ENCODE results near the gene WNT9A. TPM values are rescaled to one million over a fixed set of nuclear protein-coding genes. Genes with fewer than 3 reads are reported as not detected.
A peak's percentile ranks its signal among the peaks of the same experiment; 100 is the strongest.

The WNT9A gene
- polyA plus RNA-seq, 1 experiment: 0.91 TPM

DNA sequence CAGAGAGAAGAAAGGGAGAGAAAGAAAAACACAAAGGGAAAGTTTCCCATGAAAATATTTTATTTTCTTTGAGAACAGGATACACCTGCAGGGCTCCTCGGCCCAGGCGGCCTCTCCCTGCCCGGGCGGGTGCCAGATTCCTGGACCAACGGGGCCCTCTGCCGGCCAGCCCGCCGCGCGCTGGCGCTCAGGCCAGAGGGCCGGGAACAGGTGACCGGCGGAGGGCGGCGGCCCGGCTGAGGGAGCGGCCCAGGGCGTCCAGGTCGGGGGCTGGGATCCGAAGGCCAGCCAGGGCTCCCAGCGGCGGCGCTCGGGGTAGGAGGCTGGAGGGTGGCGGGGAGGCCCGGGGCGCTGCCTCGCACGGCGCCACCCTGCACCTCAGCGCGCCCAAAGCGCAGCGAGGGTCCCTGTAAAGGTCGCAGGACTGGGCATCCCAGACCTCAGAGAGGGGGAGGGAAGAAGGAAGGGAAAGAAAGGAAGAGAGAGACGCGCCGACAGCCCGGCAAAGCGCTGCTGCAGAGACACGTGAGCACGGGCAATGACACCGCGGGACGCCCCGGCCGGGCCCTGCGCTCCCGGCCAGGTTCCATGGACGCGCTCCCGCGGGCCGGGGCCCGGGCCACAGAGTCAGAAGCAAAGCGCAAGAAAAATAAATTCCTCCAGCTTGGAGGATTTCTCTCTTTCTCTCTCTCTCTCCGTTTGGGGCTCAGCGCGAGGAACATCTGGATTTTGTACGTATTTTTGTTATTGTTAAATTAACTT lies 927 bp downstream of the WNT9A start:
- no peak for DNase-seq (ENCODE audit: low read depth, low spot score)
- Histone ChIP-seq H3K4me3 (ENCODE audit: low read depth, low read length) (peak overlapping the region; percentile 60), H3K9me3 (ENCODE audit: control insufficient read depth, insufficient read depth, low read length) (no peaks in the 10 kb centered on the region; the same call in 1 of the 2 replicates), H3K27me3 (ENCODE audit: control insufficient read depth, insufficient read depth, low read length) (peaks cover 7% of the 10 kb centered on the region), H3K27ac (ENCODE audit: low read depth, low read length) (no peak overlapping the region)
- ChIA-PET CTCF (interaction anchor here (0.7 to 2.0 kb wide), 4 partner anchors 12 to 404 kb away, joined by 3 to 9 read pairs (median 3); no protein-coding TSS in a partner anchor), POLR2A (interaction anchor here (0.7 kb wide), 1 partner anchor 60 kb away, joined by 3 read pairs; no protein-coding TSS in a partner anchor)
- TF ChIP-seq CTCF (IDR thresholded peaks at IDR 0.05; ENCODE audit: low read depth, low read length): peak; percentile 64

DNA sequence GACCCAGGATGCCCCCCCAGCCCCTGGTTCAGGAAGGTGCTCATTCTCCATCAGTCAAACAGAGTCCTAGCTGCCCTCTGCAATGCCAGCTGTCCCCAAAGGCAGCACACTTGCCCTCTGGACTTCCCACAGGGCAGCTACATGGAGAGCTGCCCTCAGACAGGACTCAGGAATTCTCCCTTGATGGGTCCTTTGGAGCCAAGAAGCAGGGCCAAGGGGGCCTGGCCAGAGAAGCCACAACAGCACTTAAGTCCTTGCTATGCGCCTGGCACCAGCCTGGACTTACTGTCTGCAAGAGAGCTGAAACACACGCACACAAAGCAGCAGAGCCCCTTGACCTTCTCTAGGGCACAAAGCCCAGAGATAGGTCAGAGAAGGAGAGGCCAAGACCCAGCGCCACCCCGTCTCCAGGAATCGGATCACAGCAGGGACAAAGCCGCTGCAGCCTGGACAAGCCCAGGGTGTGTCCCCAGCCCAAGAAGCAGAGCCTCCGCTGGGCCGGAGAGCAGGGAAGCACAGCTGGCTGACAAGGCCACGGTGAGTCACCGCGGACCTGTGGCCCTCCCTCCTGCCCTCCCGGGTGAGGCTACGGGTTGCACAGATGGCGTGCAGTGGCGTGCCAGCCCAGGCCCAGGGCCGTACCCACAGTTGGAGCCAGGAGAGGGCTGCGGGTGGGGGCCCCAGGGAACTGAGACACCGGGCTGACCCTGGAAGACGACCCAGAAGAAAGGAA lies 1.7 kb downstream of the WNT9A start:
- Histone ChIP-seq H3K4me3 (ENCODE audit: low read depth, low read length) (peak overlapping the region; percentile 17; the same call in 1 of the 2 replicates), H3K27ac (ENCODE audit: low read depth, low read length) (no peak overlapping the region), H3K27me3 (ENCODE audit: control insufficient read depth, insufficient read depth, low read length) (peaks cover 5% of the 10 kb centered on the region), H3K9me3 (ENCODE audit: control insufficient read depth, insufficient read depth, low read length) (no peaks in the 10 kb centered on the region; the same call in 1 of the 2 replicates)
- no peak for DNase-seq (ENCODE audit: low read depth, low spot score)
- CTCF ChIA-PET: interaction anchor here (0.7 to 1.5 kb wide), 3 partner anchors 182 to 257 kb away, joined by 3 to 7 read pairs (median 3); no protein-coding TSS in a partner anchor
- POLR2A ChIA-PET: interaction anchor here (0.6 kb wide), 1 partner anchor 1321 kb away, joined by 3 read pairs; no protein-coding TSS in a partner anchor
- no peak for TF ChIP-seq CTCF (IDR thresholded peaks at IDR 0.05; ENCODE audit: low read depth, low read length)

DNA sequence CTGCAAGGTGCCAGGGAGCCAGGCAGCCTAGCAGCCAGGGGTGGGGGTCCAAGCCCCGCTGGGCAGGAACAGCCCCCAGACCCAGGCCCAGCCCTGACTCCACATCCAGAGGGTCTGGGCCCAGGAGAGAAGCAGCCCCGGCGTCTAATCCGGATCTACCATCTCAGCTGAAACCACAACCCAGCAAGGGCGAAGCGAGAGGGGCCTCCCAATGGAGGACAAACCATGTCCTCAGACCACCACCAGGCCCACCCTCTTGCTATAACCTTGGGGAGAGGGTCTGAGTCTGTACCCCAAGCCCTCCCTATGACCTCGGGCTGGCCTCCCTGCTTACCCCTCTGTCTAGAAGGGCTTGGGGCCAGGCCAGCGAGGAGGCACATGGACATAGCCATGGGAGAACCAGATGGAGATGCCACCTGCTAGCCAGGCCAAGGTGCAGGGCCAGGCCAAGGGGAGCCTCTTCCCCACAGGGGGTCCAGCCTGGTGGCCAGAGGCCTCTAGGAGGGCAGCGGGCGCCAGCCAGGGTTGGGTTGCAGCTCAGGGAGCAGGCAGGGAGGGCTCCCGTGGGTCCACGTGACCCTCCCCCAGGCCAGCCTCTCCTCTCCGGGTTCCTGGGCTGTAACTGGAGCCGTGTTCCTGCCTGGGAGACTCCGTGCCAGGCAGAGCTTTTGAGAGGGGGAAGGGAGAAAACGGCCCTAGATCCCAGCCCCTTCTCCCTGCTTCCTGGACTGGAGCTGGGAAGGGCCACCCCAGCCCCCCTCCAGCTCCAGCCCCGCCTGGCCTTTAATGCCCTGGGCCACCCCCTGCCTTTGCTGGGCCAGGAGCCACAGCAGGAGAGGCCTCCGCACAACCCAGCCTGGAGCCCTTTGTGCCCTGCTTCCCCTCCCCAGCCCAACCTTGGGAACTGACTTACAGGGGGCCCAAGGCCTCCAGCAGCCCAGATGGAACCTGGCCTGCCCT lies 2.5 kb downstream of the WNT9A start:
- Histone ChIP-seq H3K9me3 (ENCODE audit: control insufficient read depth, insufficient read depth, low read length) (no peaks in the 10 kb centered on the region; the same call in 1 of the 2 replicates), H3K4me3 (ENCODE audit: low read depth, low read length) (no peak overlapping the region), H3K27ac (ENCODE audit: low read depth, low read length) (no peak overlapping the region), H3K27me3 (ENCODE audit: control insufficient read depth, insufficient read depth, low read length) (peaks cover 5% of the 10 kb centered on the region)
- no peak for DNase-seq (ENCODE audit: low read depth, low spot score)
- TF ChIP-seq CTCF (IDR thresholded peaks at IDR 0.05; ENCODE audit: low read depth, low read length): no peak
- ChIA-PET CTCF (interaction anchor here (0.7 to 1.5 kb wide), 3 partner anchors 182 to 256 kb away, joined by 3 to 7 read pairs (median 3); no protein-coding TSS in a partner anchor), POLR2A (interaction anchor here (0.6 kb wide), 1 partner anchor 1322 kb away, joined by 3 read pairs; no protein-coding TSS in a partner anchor)

- TF ChIP-seq CTCF (IDR thresholded peaks at IDR 0.05; ENCODE audit: low read depth, low read length): no peak
- no peak for DNase-seq (ENCODE audit: low read depth, low spot score)
- H3K27ac ChIP-seq (ENCODE audit: low read depth, low read length): no peak overlapping the region
- CTCF ChIA-PET: no interaction called here
- peaks cover 5% of the 10 kb centered on the region for H3K27me3 ChIP-seq (ENCODE audit: control insufficient read depth, insufficient read depth, low read length)
- no peak overlapping the region for H3K4me3 ChIP-seq (ENCODE audit: low read depth, low read length)
- POLR2A ChIA-PET: no interaction called here
- H3K9me3 ChIP-seq (ENCODE audit: control insufficient read depth, insufficient read depth, low read length): no peaks in the 10 kb centered on the region; the same call in 1 of the 2 replicates
Observed at GRCh38 chr1:227944090-227944930, 3.4 kb downstream of the WNT9A start.

Measured in AG04450 (cell line).